Stimulated activated CD4-positive, alpha-beta T cell treated with anti-CD3 and anti-CD28 coated beads, Interleukin-4, amount 100 ng/mL, for 24 hours (primary cell): ENCODE data around the gene SCN1B.

Experiments
- DNase-seq: peaks from one replicate; pipeline ENCODE4 v3.0.0-alpha.2; 2020

Gene SCN1B

GRCh38 chr19:35079826-35080225, 49.6 kb downstream of the SCN1B start:
- no peak for DNase-seq

- no peak for DNase-seq
Measured at GRCh38 chr19:35080613-35081170, 50.4 kb downstream of the SCN1B start.

DNA sequence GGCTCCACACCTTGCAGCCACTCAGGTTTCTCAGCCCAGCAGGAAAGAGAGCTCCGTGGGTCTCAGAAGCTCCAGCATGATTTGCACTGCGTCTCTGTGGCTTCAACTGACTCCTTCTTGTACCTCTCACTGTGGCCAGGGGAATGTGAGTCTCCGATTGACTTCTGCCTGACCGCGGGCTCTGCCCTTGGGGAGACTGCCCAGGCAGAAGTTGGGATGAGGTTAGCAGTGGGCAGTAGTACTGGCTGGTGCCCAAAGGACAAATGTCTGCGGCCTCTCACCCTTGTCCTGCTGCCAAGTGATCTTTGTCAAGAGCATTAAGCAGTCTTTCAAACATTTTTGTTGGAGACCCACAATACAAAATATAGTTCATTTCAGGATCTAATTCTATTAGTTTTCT, 50.9 kb downstream of the SCN1B start:
- DNase-seq, result no peak

GRCh38 chr19:35083691-35084508, 53.6 kb downstream of the SCN1B start:
- no peak for DNase-seq

GRCh38 chr19:35084509-35084762, 54.2 kb downstream of the SCN1B start:
- no peak for DNase-seq

GRCh38 chr19:35085947-35086346, 55.7 kb downstream of the SCN1B start:
- DNase-seq, result no peak

- DNase-seq, result no peak
Measured at GRCh38 chr19:35086455-35086854, 56.2 kb downstream of the SCN1B start.

GRCh38 chr19:35087393-35087792, 57.1 kb downstream of the SCN1B start:
- DNase-seq, result no peak

DNA sequence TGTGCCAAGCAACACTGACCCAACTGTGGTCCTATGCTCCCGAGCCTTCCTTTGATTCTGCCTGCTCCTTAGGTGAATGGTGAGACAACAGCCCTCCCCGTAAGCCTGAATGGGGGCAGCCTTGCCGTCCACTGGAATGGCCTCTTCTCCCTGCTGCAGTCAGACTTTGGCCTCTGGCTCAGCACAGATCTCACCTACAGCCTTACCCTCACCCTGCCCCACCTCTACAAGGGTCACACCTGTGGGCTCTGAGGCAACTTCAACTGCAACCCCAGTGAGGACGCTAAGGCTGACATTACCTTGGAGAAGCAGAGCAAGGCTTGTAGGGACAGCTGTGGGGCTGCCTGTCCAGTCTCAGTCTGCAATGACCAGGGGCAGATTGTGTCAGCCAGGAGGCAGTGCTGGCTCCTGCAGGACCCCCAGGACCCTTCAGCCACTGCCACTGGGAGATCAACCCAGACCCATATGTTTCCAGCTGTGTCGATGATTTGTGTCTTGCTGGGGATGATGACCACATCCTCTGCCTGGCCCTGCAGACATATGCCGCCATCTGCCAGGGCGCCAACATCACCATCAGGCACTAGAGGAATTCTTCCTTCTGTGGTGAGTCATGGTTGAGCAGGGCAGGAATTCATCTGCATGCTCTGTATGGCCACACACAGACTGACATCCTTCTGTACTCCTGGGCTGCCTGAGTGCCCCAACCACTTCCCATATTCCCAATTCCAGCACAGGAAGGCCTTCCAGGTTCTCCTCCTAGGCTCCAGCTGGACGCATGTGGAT, 58.1 kb downstream of the SCN1B start:
- DNase-seq, result no peak

DNA sequence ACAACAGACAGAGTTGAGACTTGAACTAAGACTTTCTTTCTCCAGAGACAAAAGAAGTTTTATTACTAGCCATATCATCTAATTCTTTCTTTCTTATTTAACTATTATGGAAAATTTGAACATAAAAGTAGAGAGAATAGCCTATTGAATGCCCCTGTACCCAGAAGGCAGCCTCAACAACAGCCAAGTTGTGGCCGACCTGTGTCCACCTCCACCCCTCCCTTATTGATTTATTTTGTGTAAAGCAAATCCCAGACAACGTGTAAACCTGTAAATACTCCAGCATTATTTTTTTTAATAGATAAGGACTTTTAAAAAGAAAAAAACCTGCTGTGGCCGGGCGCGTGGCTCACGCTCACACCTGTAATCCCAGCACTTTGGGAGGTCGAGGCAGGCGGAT, 59.3 kb downstream of the SCN1B start:
- no peak for DNase-seq
